ENCODE results near the gene DDR1.

DDR1 gene

DNA sequence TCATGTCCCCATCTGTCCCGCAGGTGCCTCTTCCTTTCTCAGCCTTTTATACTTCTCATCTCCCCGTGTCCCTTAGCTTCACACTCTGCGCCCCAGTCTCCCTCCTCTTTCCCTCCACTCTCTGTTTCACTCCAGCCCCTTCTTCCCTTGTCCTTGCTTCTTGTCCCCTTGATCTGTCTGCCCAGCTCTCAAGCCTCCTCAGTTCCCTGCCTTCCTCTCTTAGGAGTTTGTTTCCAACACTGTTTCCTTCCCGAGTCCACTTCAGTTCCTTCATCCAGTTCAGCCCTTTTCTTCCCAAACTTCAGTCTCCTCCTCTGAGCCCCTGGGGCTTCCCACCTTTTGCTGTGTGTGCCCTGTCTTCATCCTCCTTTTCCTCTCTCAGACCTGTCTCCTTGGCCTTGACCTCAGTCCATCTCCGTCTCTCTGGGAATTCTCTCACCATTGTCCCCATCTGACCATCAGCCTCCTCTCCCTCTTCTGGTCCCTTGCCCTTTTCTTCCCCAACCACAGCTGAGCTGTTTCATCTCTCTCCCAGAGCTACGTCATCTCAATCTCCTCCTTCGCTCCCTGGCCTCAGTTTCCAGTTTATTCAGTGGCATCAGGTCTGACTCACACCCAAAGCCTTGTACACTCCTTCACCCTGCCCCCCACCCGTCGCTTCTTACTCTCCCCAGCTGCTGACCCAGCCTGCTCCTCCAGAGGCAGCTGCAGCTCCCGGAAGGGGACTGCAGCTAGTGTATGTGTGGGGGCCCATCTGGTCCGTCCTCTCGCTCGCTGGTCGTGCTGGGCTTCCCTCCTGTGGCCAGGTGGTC is 2.7 kb upstream of the DDR1 start:
- DNase-seq (ENCODE audit: low read depth): no peak

DNA sequence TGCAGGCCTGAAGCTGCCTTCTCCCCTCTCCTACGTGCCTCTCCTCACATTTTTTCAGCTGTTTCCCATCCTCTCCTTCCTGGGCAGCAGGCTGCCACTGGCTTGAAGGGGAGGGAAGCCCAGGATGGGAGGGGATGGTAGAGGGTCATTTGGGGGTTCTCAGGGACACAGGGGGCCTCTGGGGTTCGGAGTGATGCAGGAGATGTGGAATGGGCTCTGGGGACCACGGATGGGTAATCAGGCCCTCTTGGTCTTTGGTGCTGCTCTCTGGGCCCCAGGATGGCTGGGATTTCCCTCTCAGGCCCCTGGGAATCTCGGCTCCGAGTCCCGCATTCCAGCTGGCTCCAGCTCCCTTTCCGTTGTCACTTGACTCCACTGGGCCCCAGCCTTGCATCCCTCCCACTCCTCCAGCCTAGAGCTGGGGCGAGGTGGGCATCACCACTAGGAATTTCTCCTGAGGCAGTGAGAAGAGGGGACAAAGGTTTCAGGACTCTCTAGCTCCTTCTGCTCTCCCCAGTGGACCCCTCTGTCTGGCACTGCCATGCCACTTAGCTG is 2.0 kb upstream of the DDR1 start:
- no peak for DNase-seq (ENCODE audit: low read depth)

DNA sequence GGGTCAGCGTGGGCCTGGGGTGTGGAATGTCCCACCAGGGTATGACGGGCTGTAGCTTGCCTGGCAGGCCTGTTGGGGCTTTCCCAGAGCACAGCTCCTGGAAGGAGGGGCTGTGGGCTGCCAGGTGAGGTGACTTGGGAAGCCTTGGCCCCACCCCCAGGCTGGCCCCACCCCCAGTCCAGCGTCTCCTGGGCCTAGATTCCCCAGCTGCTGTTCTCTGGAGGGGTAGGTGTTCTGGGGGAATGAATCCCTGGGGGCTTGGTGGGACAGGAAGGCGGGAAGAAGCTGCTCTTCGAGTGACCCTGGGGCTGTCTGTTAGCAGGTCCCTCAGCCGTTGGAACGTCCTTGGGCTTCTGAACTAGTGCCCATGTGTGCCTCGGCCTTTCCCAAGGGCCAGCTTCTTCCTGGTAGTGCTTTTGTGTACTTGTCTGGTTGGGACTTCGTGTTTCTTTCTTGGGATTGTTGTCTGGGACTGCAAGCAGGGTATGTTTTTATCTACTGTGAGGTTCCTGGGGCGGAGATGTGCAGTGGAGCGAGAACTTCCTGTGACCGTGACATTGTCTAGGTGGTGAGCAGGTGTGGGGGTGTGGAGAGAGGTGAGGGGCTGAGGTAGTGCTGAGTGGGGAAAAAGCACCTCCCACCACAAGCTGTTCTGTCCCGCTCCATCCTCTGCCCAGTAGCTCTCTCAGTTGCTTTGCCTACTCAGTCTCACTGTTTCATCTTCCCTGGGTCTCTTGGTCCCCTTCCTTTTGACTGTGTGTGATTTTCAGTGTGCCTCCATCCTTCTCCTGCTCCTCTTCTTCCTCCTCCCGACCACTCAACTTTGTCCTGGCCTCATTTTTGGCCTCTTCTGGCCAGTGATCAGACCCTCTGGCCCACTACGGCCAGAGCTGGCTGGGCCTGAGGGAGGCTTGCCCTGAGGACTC is 1.3 kb upstream of the DDR1 start:
- no peak for DNase-seq (ENCODE audit: low read depth)

GRCh38 chr6:30884521-30885480 is 482 bp downstream of the DDR1 start:
- DNase-seq (ENCODE audit: low read depth): no peak

DNA sequence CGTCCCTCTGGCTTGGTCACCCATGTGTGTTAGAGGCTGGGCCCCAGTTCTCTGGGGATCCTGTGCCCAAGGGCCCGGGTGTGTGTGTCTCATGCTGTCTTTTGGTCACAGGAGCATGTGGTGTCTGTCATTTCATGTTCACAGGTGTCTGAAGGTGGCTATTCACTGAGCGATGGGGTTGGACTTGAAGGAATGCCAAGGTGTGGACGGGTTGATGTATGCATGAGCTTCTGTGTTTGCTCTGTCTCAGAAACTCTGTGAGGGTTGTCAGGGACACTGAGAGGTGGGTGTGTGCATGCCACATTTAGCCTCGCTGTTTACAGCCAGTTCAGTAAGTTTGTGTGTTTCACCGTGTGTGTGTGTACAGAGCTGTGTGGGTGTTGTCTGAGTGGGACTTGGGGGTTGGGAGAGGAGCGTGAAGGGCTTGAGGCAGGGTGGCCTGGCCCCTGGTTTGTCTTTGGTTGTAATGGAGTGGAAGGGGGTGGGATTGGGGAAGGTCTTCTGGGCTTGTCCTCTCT is 1.2 kb downstream of the DDR1 start:
- DNase-seq (ENCODE audit: low read depth): no peak

GRCh38 chr6:30885999-30886896 is 1.9 kb downstream of the DDR1 start:
- DNase-seq (ENCODE audit: low read depth): peak; percentile 30

DNA sequence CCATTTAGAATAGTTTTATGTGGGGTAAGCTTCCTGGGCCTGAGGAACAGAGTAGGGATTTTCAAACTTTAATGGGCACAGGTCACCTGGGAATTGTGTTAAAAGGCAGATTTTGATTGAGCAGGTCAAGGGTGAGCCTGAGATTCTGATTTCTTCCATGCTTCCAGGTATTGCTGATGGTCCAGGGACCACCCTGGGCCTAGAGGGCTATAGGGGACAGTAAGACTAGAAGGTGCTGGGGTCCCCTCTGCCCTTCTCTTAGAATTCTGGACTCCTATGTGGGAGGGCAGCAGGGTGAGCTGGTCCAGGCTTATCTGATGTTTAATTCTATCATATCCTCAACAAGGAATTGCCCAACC is 2.6 kb downstream of the DDR1 start:
- DNase-seq (ENCODE audit: low read depth): no peak

GRCh38 chr6:30887901-30888815 is 3.8 kb downstream of the DDR1 start:
- no peak for DNase-seq (ENCODE audit: low read depth)

- no peak for DNase-seq (ENCODE audit: low read depth)
Observed at GRCh38 chr6:30888816-30889495, 4.6 kb downstream of the DDR1 start.

DNA sequence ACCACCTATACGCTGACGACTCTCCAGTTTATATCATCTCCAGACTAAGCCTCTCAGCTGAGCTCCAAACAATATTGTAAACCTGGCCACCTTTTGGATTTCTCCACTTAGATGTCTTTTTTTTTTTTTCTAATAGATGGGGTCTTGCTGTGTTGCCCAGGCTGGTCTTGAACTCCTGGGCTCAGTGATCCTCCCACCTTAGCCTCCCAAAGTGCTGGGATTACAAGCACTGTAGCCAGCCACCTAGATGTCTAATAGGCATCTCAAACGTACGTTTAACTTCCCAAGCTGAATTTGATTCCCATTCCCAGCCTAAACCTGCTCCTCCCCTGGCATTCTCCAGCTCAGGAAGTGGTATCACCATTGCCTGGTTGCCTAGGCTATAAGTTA is 5.2 kb downstream of the DDR1 start:
- no peak for DNase-seq (ENCODE audit: low read depth)

- DNase-seq (ENCODE audit: low read depth): no peak
Observed at GRCh38 chr6:30889921-30890645, 5.8 kb downstream of the DDR1 start.

- no peak for DNase-seq (ENCODE audit: low read depth)
Observed at GRCh38 chr6:30890646-30891449, 6.5 kb downstream of the DDR1 start.

- no peak for DNase-seq (ENCODE audit: low read depth)
Observed at GRCh38 chr6:30891450-30891723, 7.1 kb downstream of the DDR1 start.

- DNase-seq (ENCODE audit: low read depth): no peak
Observed at GRCh38 chr6:30891816-30892538, 7.7 kb downstream of the DDR1 start.

- DNase-seq (ENCODE audit: low read depth): no peak
Observed at GRCh38 chr6:30893001-30893591, 8.8 kb downstream of the DDR1 start.

DNA sequence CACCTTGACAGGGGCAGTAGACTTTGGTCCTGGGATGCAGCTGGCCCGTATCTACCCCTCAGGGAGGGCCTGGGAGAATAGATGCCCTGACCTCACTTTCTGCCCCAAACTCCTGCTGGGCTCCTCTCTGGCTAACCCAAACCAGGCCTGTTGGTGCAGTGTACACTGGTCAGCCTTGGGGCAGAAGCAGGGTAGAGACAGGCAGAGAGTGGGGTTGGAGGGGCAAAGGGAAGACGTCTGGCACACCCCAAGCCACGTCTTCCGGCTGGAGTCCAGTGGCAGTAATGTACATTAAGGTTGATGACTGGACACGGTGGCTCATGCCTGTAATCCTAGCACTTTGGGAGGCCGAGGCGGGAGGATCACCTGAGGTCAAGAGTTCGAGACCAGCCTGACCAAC is 9.3 kb downstream of the DDR1 start:
- DNase-seq (ENCODE audit: low read depth): no peak

Measured in stromal cell of bone marrow (primary cell).